Lower leg skin (tissue), 3 donors: ENCODE measurements around the gene ATP6V1F.

Experiments
- POLR2A ChIP-seq, 2 donors: fragments of 450-650 bp; IDR thresholded peaks; one replicate each; pipeline ENCODE4 v1.6.1; 2016 to 2017; ENCODE audit warnings: antibody characterized with exemption in 2 of 2, mild to moderate bottlenecking in 1 of 2, moderate library complexity in 1 of 2
- TF ChIP-seq, protein P1 (sequence below), 3 donors: fragments of 450-650 bp; IDR thresholded peaks; one replicate each; pipeline ENCODE4 v1.5.1; 2016; ENCODE audit warnings: antibody characterized with exemption in 3 of 3, mild to moderate bottlenecking in 3 of 3, moderate library complexity in 2 of 3

DNA sequence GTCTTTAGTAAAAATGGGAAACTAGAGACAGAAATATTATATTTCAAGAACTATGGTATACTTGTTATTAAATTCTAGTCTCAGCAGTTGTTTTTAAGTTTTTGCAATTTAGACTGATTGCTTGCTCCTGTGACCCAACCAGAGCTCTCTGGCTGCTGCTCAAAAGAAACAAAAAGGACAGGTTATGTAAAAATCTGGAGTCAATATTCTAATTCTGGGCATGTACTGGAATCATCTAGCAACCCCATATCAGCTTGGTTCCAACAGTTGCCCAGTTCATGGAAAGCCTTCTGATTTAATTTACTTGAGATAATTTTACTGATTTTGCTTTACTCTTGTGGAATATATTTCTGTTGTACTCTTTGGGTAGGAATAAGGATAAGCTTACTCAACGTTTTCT is 37.6 kb downstream of the ATP6V1F start:
- no peak for TF ChIP-seq POLR2A (IDR thresholded peaks at IDR 0.05)
- TF ChIP-seq, protein P1, sequence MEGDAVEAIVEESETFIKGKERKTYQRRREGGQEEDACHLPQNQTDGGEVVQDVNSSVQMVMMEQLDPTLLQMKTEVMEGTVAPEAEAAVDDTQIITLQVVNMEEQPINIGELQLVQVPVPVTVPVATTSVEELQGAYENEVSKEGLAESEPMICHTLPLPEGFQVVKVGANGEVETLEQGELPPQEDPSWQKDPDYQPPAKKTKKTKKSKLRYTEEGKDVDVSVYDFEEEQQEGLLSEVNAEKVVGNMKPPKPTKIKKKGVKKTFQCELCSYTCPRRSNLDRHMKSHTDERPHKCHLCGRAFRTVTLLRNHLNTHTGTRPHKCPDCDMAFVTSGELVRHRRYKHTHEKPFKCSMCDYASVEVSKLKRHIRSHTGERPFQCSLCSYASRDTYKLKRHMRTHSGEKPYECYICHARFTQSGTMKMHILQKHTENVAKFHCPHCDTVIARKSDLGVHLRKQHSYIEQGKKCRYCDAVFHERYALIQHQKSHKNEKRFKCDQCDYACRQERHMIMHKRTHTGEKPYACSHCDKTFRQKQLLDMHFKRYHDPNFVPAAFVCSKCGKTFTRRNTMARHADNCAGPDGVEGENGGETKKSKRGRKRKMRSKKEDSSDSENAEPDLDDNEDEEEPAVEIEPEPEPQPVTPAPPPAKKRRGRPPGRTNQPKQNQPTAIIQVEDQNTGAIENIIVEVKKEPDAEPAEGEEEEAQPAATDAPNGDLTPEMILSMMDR (IDR thresholded peaks at IDR 0.05) = no peak
